GM11168 (cell line): ENCODE data around the gene MROH8.
"Not testable (repeated sequence)": the region's sequence is repeated elsewhere in the genome, so short reads cannot be mapped to it uniquely, and the experiment has no call there.

ENCODE experiments used
- in situ Hi-C: fragments of 300-500 bp; cut with MboI; formaldehyde crosslinking; loops from one replicate; pipeline ENCODE4 v1.12.0; 2022; ENCODE audit warnings: low sequenced_read_pairs; ENCODE audit not compliant: unreplicated experiment

MROH8 gene

DNA sequence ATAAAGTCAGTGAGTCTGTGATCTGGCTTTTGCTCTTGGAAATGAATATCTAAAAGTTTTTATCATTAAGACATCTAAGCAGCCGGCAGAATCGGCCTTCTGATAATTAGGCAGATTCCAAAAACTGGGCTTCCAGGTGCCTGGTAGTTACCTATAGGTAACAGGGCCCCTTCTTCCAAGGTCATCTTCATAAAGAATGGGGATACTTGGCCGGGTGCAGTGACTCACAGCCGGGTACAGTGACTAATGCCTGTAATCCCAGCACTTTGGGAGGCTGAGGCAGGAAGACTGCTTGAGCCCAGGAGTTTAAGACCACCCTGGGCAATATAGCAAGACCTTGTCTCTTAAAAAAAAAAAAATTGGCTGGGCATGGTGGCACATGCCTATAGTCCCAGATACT is 70.7 kb downstream of the MROH8 start:
- in situ Hi-C loops, result no loop called here

DNA sequence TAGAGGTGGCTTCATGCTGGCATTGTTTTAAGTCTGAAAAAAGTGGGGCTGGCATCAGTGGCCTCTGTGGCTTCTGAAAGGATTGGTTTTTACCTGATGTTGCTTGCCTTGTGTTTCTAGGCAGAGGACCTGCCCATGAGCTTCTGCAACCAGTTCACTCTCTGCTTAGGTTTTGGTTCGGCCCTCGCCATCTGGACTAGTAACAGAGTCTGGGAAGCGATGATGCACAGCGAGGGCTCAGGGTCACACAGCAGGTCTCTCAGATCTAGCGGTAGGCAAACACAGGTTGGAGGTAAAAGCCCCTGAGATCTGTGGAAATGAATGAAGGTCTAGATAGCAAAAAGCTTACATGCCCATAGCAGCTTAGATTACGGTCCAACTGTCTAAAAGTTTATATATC is 76.8 kb downstream of the MROH8 start:
- in situ Hi-C loops, result no loop called here

DNA sequence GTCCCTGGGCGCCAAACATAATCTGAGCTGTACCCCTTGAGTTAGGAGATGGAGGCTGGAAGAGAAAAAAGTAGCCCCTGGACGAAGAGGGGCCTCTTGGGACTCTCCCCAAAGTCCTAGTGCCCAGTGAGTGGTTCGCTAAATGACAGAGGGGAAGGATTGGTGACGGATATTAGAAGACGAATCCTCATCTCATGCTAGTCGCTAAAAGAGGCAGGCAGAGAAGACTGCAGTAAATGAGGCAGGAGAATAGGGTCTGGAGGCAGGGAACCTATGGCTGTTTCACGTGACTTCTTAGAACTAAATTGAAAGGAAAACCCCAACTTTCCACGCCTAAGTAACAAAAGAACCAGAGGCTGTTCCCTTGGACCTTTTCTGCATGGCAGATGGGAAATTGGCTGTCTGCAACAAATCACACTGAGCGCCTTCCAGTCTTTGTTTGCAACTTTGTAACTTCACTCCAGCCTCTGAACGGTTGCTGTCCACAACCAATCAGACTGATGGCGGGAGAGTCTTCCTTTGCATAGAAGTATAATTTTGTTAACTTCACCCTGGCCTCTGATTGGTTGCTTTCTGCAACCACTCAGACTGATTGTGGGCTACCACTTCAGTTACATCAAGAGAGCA is 82.8 kb downstream of the MROH8 start:
- in situ Hi-C loops, result no loop called here

DNA sequence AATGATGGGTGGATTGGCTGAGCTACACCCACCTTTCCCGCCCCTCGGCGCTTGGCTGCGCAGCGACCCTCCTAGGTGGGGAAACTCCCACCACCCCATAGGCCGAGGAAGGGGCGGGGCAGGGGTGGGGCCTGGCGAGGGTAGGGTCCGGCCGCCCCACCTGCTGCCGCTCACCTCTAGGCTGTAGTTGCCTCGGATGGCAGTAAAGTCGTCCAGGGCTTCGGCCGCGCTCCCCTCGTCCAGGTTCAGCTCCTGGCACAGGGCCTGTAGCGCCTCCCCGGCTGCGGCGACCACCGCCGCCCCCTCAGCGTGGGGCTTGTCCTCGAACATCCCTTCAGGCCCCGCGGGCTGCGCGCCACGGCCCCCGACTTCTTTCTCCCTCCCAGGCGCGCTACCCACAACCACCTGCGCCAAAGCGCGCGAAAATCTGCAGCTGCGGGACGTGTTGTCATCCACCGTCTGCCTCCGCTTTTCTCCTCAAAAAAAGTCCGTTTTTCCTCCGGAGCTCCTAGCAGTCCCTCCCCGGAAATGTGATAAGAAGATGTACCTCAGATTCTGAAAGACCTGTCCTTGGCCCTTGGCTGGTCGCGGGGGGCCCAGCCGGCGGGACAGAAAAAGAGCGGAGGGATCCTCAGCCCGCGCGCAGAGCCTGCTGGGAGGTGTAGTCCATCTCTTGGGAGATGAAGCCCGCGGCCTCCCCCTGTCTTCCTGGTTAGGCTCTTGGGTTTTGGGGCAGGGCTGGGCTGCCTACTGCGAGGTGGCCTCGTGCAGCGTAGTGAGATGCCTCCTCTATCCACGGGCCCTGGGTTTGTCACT is 83.5 kb downstream of the MROH8 start, which contains the start of gene RBL1:
RBL1 (minus strand) TSS at position 399 of the 816 bp plus-strand sequence; CDS start at position 330, 69 bp downstream.
- in situ Hi-C loops, result no loop called here

DNA sequence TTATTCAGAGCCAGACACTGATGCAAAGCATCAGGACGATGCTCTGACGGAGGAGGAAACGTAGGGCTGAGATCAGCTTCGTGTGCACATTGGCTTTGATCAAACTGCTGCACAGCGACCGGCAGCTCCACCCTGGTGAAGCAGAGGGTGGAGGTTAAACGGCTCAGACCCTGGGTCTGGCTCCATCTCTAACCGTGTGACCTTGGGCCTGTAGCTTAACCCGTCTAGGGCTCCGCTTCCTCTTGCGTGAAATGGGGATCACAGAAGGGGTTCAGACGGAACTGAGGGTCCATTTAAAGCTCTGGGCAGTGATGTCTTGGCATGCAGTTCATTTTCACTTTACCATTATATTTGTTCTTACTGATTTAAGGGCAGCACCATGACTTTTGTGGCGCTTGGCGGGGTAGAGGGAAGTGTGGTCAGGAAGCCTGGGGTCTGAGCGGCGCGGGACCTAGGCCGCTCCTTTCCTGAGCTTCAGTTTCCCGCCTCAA is 84.2 kb downstream of the MROH8 start:
- in situ Hi-C loops, result no loop called here

DNA sequence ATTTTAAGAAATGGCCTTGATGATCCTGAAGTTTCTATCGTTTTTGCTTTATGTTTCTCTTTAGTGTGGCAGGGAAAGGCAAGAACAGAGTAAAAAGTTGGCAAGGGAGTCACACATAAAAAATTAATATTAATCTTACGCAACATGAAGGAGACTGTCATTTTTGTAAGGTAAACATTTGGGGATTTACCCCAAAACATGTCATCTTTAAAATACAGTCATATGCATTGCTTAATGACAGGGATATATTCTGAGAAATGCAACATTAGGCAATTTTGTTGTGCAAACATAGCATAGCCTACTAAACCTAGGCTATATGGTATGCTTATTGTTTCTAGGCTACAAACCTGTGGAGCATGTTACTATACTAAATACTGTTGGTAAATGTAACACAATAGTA is 88.9 kb downstream of the MROH8 start:
- in situ Hi-C loops, result no loop called here

DNA sequence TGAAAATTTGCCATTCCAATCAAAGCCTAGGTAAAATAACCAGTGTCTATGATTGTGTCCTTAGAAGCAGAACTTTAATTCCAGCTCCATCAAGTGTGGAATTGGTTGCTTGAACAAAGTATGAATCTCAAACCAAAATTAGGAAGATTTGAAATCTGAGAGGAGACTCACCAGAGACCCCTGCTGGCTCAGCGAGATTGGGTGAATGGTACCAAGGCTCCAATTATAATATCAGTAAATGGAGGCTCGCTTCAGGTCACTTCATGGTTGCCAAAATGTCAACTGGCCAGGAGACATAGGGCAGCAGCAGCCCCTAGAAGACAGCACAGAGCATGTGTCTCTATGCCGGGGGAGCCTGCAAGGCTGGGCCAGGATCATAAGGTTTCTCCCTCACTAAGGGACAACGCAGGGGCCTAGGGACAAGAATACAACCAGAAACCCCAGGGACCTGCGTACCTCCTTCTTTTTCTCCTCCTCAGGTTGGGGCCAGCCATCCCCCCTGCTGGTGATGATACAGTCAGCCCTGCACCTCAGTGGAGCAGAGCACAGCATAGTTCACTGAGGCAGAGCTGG is 97.5 kb downstream of the MROH8 start:
- in situ Hi-C loops, result loop anchor here (5.0 kb wide), 1 partner anchor 75 kb away; no protein-coding TSS in a partner anchor

DNA sequence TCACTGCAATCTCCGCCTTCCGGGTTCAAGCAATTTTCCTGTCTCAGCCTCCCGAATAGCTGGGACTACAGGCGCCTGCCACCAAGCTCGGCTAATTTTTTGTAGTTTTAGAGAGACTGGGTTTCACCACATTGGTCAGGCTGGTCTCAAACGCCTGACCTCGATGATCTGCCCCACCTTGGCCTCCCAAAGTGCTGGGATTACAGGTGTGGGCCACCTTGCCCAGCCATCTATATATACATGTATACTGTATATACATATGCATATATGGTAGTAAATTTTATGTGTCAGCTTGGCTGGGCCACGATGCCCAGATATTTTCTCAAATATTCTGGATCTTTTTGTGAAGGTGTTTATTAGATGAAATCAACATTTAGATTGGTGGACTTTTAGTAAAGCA is 102.3 kb downstream of the MROH8 start:
- in situ Hi-C loops, result no loop called here

DNA sequence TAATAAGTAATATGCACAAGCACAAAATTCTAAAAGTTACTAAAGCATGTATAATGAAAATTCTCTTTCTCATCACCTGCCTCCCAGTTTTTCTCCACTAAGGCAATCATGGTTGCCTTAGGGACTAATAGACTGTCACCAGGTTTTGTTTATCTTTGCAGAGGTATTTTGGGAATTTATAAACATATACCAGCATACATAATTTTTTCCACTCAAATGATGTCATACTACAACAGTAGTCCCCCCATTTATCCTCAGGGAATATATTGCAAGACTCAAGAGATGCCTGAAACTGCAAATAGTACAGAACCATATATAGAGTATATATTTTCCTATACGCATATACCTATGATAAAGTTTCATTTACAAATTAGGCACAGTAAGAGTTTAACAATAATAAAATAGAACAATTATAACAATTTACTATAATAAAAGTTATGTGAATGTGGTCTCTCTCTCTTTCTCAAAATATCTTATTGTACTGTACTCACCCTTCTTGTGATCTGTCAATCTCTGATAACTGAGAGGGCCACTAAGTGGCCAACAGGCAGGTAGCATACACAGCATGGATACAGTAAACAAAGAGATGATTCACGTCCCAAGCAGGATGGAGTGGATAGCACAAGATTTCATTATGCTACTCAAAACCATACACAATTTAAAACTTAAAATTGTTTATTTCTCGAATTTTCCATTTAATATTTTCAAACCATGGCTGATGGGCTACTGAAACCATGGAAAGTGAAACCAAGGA is 103.2 kb downstream of the MROH8 start:
- in situ Hi-C loops, result no loop called here

DNA sequence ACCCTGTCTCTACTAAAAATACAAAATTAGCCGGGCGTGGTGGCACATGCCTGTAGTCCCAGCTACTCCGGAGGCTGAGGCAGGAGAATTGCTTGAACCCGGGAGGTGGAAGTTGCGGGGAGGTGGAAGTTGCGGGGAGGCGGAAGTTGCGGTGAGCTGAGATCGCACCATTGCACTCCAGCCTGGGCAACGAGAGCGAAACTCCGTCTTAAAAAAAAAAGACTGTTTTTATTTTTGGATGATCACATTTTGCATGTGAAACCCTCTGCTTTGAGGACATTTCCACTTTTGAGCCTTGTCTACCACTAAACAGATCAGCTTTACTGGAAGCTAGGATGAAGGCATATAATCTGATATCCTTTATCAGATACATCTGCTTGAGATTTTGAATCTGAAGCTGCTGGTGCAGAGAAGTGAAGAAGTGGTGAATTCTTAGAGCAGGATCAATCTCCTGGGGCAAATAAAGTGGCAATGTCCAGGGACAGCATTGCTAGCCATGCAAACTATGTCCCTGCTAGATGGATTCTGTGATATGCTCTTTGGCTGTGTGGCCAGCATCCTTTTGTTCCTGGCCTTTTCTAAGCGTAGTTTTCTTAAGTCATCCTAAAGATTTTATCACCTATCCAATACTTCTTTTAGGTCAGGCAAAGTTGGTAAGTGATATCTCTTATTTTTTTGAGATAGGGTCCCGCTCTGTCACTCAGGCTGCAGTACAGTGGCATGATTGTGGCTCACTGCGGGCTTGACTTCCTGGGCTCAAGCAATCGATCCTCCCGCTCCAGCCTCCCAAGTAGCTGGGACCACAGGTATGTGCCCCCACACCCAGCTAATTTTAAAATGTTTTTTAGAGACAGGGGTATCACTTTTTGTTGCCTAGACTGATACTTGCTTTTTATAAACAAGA is 106.8 kb downstream of the MROH8 start:
- in situ Hi-C loops, result no loop called here

DNA sequence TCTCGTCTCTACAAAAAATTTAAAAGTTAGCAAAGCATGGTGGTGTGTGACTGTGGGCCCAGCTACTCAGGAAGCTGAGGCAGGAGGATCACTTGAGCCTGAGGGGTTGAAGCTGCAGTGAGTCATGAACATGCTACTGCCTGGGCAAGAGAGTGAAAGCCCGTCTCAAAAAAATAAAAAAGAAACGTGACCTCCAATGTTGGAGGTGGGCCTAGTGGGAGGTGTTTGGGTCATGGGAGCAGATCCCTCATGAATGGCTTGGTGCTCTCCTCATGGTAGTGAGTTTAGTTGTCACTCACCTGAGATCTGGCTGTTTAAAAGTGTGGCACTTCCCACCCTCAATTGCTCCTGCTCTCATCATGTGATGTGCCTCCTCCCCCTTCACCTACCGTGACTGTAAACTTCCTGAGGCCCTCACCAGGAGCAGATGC is 107.9 kb downstream of the MROH8 start:
- in situ Hi-C loops, result no loop called here

DNA sequence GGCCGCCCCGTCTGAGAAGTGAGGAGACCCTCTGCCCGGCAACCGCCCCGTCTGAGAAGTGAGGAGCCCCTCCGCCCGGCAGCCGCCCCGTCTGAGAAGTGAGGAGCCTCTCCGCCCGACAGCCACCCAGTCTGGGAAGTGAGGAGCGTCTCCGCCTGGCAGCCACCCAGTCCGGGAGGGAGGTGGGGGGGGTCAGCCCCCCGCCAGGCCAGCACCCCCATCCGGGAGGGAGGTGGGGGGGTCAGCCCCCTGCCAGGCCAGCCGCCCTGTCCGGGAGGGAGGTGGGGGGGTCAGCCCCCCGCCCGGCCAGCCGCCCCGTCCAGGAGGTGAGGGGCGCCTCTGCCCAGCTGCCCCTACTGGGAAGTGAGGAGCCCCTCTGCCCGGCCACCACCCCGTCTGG is 109.8 kb downstream of the MROH8 start:
- in situ Hi-C loops, result not testable (repeated sequence)

DNA sequence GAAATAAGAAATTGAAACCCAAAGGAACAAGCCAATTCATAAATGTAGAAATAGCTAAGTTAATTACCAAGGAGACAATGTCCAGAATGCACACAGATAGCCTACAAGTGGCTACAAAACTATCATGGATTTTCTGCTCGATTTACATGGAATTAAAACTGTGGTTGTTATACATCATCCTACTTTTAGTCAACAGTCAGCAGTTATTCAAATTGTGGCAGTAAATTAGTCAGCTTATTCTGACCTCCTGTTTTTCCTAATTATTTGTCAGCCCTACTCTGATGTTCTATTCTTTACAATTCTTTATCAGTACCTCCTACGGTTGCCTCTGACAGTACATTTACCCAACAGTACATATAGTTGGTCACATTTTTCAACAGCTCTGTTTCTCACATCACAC is 113.2 kb downstream of the MROH8 start:
- in situ Hi-C loops, result no loop called here

DNA sequence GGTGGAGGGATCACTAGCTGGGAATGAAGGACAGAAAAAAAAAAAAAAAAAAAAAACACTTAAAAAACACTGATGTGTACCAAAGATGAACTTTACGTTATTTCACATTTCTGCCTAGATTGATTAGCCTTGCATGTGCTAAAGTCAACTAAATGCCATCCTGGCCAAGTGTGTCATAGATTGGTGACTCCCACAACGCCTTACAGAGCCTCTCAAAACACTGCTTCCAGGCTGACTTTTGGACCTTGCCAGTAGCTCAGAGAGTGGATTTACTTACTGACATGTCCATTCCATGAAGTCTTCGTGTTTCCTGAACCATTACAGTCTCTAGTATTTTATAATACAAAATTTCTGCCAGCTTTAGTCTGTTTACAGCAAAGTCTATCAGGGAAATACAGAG is 124.1 kb downstream of the MROH8 start:
- in situ Hi-C loops, result no loop called here

DNA sequence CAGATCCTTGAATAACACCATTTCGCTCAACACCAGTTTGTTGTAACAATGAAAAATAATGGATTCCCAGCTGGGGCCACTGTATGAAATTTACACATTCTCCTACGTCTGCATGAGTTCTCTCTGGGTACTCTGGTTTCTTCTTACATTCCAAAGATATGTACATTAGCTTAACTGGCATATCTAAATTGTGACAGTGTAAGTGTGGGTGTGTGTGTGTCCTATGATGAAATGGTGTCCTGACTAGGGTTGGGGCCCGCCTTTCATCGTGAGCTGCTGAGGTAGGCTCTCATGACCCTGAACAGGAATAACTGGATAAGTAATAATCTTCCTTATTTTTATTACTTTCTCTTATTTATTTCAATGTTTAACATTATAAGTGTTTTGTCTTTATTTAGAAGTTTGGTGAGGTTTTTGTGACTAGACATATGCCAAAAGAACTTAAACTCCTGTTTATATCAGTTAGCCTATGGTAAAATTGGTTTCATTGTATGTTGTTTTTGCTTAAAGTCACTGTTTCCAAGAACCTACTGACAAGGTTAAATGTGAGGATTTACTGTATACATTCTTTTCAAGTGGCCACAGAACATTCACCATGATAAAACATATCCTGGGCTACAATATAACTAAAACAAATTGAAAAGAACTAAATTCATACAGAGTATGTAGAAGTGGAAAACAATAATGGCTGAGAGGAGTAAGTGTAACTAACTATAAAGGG is 126.0 kb downstream of the MROH8 start:
- in situ Hi-C loops, result no loop called here
